PFSK-1 (cell line): ENCODE measurements around the gene SPR.

Source experiments
- FOXP2 ChIP-seq: optimal IDR thresholded peaks from 2 replicates; pipeline ENCODE3; 2011; ENCODE audit warnings: borderline replicate concordance, control low read depth, inconsistent platforms; ENCODE audit not compliant: insufficient read depth; ENCODE audit errors: extremely low read length, extremely low read depth
- POLR2AphosphoS5 ChIP-seq: IDR thresholded peaks from 2 replicates; pipeline ENCODE4 v1.6.1; 2012; ENCODE audit warnings: low read depth, mild to moderate bottlenecking, control low read depth, low read length, moderate library complexity
- REST ChIP-seq, 2 experiments: IDR thresholded peaks; 2 replicates each; pipeline versions ENCODE4 v1.6.1 to v1.8.0; 2011 to 2012; ENCODE audit warnings: low read depth in 2 of 2, low read length in 2 of 2, control low read depth in 1 of 2, inconsistent platforms in 1 of 2, mild to moderate bottlenecking in 1 of 2, moderate library complexity in 1 of 2; ENCODE audit not compliant: insufficient read depth in 1 of 2
- SIN3A ChIP-seq: IDR thresholded peaks from 2 replicates; pipeline ENCODE4 v1.6.1; 2012; ENCODE audit warnings: mild to moderate bottlenecking, low read length, moderate library complexity, borderline replicate concordance; ENCODE audit not compliant: insufficient read depth
- TAF1 ChIP-seq: IDR thresholded peaks from 2 replicates; pipeline ENCODE4 v1.6.1; 2012; ENCODE audit warnings: low read length, control low read depth, borderline replicate concordance; ENCODE audit not compliant: insufficient read depth

The SPR gene

GRCh38 chr2:72889991-72890390 is 2.8 kb downstream of the SPR start:
- TF ChIP-seq POLR2AphosphoS5 (no peak), FOXP2 (no peak), TAF1 (no peak), SIN3A (no peak), REST (IDR thresholded peaks at IDR 0.05; ENCODE audit: insufficient read depth in 1 of 2, low read depth in 2 of 2, low read length in 2 of 2) (no peak)

DNA sequence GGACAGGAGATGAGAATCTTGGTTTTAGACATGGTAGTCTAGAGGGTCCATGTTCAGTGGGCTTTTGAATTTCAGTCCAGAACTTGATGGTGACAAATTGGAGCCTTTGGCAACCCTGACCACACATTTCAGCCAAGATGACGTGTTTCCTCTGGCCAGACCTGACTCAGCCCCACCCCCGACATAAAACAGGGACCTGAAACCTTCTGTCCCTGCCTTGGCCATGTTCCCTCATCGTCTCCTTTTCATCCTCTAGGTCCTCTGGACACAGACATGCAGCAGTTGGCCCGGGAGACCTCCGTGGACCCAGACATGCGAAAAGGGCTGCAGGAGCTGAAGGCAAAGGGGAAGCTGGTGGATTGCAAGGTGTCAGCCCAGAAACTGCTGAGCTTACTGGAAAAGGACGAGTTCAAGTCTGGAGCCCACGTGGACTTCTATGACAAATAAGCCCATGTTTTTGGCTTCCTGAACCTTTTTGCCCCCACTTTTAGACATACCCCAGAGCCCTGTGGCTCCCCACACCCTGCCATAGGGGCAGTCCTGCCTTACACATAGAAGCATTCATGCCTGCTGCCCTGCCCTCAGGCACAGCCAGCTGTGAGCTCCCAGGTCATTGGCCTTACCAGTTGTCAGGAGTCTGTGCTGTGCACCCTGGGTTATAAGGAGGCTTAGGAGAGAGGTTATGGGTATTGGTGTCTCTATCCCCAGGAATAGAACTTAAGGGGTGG is 4.0 kb downstream of the SPR start:
- TF ChIP-seq REST (IDR thresholded peaks at IDR 0.05; ENCODE audit: insufficient read depth in 1 of 2, low read depth in 2 of 2, low read length in 2 of 2) (no peak), TAF1 (no peak), SIN3A (no peak), POLR2AphosphoS5 (no peak), FOXP2 (no peak)

GRCh38 chr2:72892506-72893173 is 5.4 kb downstream of the SPR start:
- TF ChIP-seq FOXP2 = no peak
- no peak for TF ChIP-seq POLR2AphosphoS5
- TF ChIP-seq SIN3A = no peak
- TF ChIP-seq TAF1 = no peak
- TF ChIP-seq REST (IDR thresholded peaks at IDR 0.05; ENCODE audit: insufficient read depth in 1 of 2, low read depth in 2 of 2, low read length in 2 of 2) = no peak

GRCh38 chr2:72893594-72894319 is 6.5 kb downstream of the SPR start:
- TF ChIP-seq FOXP2 = no peak
- TF ChIP-seq REST (IDR thresholded peaks at IDR 0.05; ENCODE audit: insufficient read depth in 1 of 2, low read depth in 2 of 2, low read length in 2 of 2) = no peak
- TF ChIP-seq SIN3A = no peak
- no peak for TF ChIP-seq TAF1
- no peak for TF ChIP-seq POLR2AphosphoS5
